Endothelial cell of umbilical vein (primary cell): ENCODE measurements around the gene LDLRAD4. TPM values are rescaled to one million over a fixed set of nuclear protein-coding genes. Genes with fewer than 3 reads are reported as not detected.

Experiments
- BruUV-seq: library from RNA; stranded (reverse); fragments of 400-500 nt; replicated peaks from 2 replicates; lab custom pipeline; 2021; lab: Mats Ljungman, UMichigan
- CTCF ChIA-PET: fragments of 300-600, 350-600 bp; sonication (Branson Sonifier 250); formaldehyde crosslinking; loops from one replicate; lab custom pipeline; 2021; ENCODE audit warnings: antibody characterized with exemption, inconsistent platforms; lab: Charles Lee
- POLR2A ChIA-PET: fragments of 300-600, 350-600 bp; sonication (Branson Sonifier 250); formaldehyde crosslinking; loops from one replicate; lab custom pipeline; 2021; ENCODE audit warnings: antibody characterized with exemption, inconsistent platforms; lab: Charles Lee
- DNase-seq: peaks from one replicate; pipeline ENCODE4 v3.0.0-alpha.2; 2011; ENCODE audit warnings: low read depth, low spot score
- FAIRE-seq: peaks from 2 replicates; lab custom pipeline; 2011; peaks lifted over from hg19 to GRCh38; lab: Jason Lieb, UNC
- H2AFZ ChIP-seq: 2 replicates; pipeline ENCODE4 v1.6.0; 2012; ENCODE audit warnings: low read depth, low read length, control low read depth, inconsistent platforms
- H3K27ac ChIP-seq: 2 replicates; pipeline ENCODE4 v1.5.1; 2011; ENCODE audit warnings: low read depth, mild to moderate bottlenecking, control low read depth, low read length, moderate library complexity; ENCODE audit not compliant: insufficient read depth
- H3K27me3 ChIP-seq, 2 experiments: 2 replicates each; pipeline versions ENCODE4 v1.6.0 to v1.6.1; 2011; ENCODE audit warnings: low read length in 2 of 2, mixed read lengths in 1 of 2; ENCODE audit not compliant: control insufficient read depth in 2 of 2, insufficient read depth in 2 of 2
- H3K36me3 ChIP-seq, 2 experiments: 2 replicates in 1 of 2; 3 replicates in 1 of 2; pipeline ENCODE4 v1.5.1; 2011; ENCODE audit warnings: low read length in 2 of 2, mild to moderate bottlenecking in 1 of 2, moderate library complexity in 1 of 2; ENCODE audit not compliant: control insufficient read depth in 2 of 2, insufficient read depth in 2 of 2; ENCODE audit errors: extremely low read depth in 1 of 2
- H3K4me1 ChIP-seq: 3 replicates; pipeline ENCODE4 v1.5.1; 2011; ENCODE audit warnings: mild to moderate bottlenecking, low read length; ENCODE audit not compliant: control insufficient read depth, insufficient read depth; ENCODE audit errors: extremely low read depth
- H3K4me2 ChIP-seq: 2 replicates; pipeline ENCODE4 v1.6.1; 2011; ENCODE audit warnings: low read length, control low read depth, mixed read lengths; ENCODE audit not compliant: insufficient read depth
- H3K4me3 ChIP-seq, 3 experiments: fragments of 200-600 bp in 1 of 3; sonication (generic), shearing (Covaris generic) in 1 of 3; replicated peaks in 1 of 3; 2 replicates each; pipeline ENCODE4 v1.5.1; 2011 to 2016; ENCODE audit warnings: control low read depth in 3 of 3, low read length in 3 of 3, mild to moderate bottlenecking in 2 of 3, inconsistent platforms in 1 of 3, low read depth in 1 of 3, moderate library complexity in 1 of 3; ENCODE audit not compliant: insufficient read depth in 1 of 3
- H3K79me2 ChIP-seq: 2 replicates; pipeline ENCODE4 v1.6.0; 2012; ENCODE audit warnings: low read length, inconsistent platforms; ENCODE audit not compliant: control insufficient read depth, insufficient read depth
- H3K9ac ChIP-seq: replicated peaks from 2 replicates; pipeline ENCODE3; 2011; ENCODE audit warnings: low read length, control low read depth; ENCODE audit not compliant: insufficient read depth; ENCODE audit errors: extremely low read depth
- H3K9me1 ChIP-seq: replicated peaks from 3 replicates; pipeline ENCODE4 v1.6.0; 2011; ENCODE audit warnings: mild to moderate bottlenecking, low read length; ENCODE audit not compliant: control insufficient read depth, insufficient read depth; ENCODE audit errors: extremely low read depth
- H3K9me3 ChIP-seq: replicated peaks from 2 replicates; pipeline ENCODE4 v1.5.1; 2012; ENCODE audit warnings: low read length, inconsistent platforms; ENCODE audit not compliant: control insufficient read depth, insufficient read depth
- H4K20me1 ChIP-seq: replicated peaks from 2 replicates; pipeline ENCODE3; 2011; ENCODE audit warnings: mild to moderate bottlenecking, low read length; ENCODE audit not compliant: control insufficient read depth, insufficient read depth; ENCODE audit errors: extremely low read depth
- EZH2 ChIP-seq: IDR thresholded peaks from 2 replicates; pipeline ENCODE4 v1.6.1; 2012; ENCODE audit warnings: borderline replicate concordance, low read depth, mild to moderate bottlenecking, moderate library complexity, low read length, inconsistent platforms; ENCODE audit not compliant: severe bottlenecking
- GATA2 ChIP-seq: IDR thresholded peaks from 2 replicates; pipeline ENCODE4 v1.7.0; 2011; ENCODE audit warnings: low read depth, mild to moderate bottlenecking, moderate library complexity, mixed read lengths, low read length; ENCODE audit not compliant: insufficient read length, insufficient read depth
- JUN ChIP-seq: IDR thresholded peaks from 2 replicates; pipeline ENCODE4 v1.6.1; 2011; ENCODE audit warnings: borderline replicate concordance, low read depth; ENCODE audit not compliant: insufficient read length, insufficient read depth
- MYC ChIP-seq: IDR thresholded peaks from one replicate; pipeline ENCODE4 v1.6.1; 2011; ENCODE audit warnings: mild to moderate bottlenecking, low read depth, low read length
- POLR2A ChIP-seq: IDR thresholded peaks from 2 replicates; pipeline ENCODE4 v1.6.1; 2012; ENCODE audit warnings: low read depth, mild to moderate bottlenecking, control low read depth, low read length
- POLR2AphosphoS5 ChIP-seq: IDR thresholded peaks from 2 replicates; pipeline ENCODE4 v1.6.1; 2012; ENCODE audit warnings: low read depth, mild to moderate bottlenecking, control low read depth, low read length, moderate library complexity; ENCODE audit not compliant: insufficient read depth
- dilution Hi-C: fragments of 300-500 bp; cut with MboI; formaldehyde crosslinking; loops from one replicate; pipeline ENCODE4 v1.15.0; 2019; ENCODE audit warnings: low sequenced_read_pairs; ENCODE audit not compliant: extremely low pct_ligation_motif_present
- intact Hi-C: fragments of 100-400 bp; cut with micrococcal nuclease; formaldehyde crosslinking; loops from one replicate; pipeline ENCODE4 v1.10.0; 2022
- polyA plus RNA-seq, 4 experiments: library from polyadenylated mRNA; depleted of rRNA in 3 of 4; stranded (reverse) in 3 of 4; unstranded in 1 of 4; fragments of >200 nt; gene quantifications; 2 replicates each; pipeline versions ENCODE4 v1.2.1 to v1.2.3, GENCODE V29; 2011 to 2012; ENCODE audit warnings: missing spikeins in 1 of 4
- total RNA-seq: library from RNA; stranded (reverse); gene quantifications from 2 replicates; pipeline ENCODE4 v1.2.3, GENCODE V29; 2021
- TF ChIP-seq, protein P1 (sequence below), 2 donors: IDR thresholded peaks; 1 replicate in 1 of 2; 2 replicates in 1 of 2; pipeline ENCODE4 v1.5.1; 2011; ENCODE audit warnings: low read length in 2 of 2, mild to moderate bottlenecking in 2 of 2, moderate library complexity in 2 of 2, control low read depth in 1 of 2, inconsistent platforms in 1 of 2, low read depth in 1 of 2; ENCODE audit not compliant: insufficient read depth in 1 of 2; ENCODE audit errors: extremely low read depth in 1 of 2
- TF ChIP-seq, protein P2 (sequence below): IDR thresholded peaks from 2 replicates; pipeline ENCODE4 v1.6.1; 2011; ENCODE audit not compliant: insufficient read depth, insufficient read length

LDLRAD4 gene
- total and polyA plus RNA-seq, 2 donors (not counting 3 experiments of a cell fraction or from before 2014, with no cell fraction given), result 5.2 to 6.5 TPM

DNA sequence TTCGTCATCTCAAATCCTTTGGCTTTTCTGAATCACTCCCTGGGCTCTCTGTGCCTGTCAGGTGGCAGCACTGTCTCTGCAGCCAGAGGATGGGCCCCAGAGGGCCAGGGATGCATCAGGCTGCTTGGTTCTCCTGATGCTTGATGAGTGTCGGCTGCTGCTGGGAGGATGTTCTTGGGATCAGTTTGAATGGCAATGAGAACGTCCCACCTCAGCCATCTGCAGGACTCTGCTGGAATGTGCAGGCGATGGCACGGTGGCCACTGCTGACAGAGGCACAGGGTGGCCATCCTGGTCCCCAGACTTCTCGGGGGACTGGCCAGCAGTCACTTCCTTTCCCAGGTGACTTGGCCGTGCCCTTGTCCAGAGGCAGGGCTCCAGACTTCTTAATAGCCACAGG, 361.8 kb downstream of the LDLRAD4 start:
- TF ChIP-seq POLR2AphosphoS5 (no peak), EZH2 (no peak), GATA2 (no peak), POLR2A (no peak), MYC (no peak), JUN (no peak)
- TF ChIP-seq, protein P1, sequence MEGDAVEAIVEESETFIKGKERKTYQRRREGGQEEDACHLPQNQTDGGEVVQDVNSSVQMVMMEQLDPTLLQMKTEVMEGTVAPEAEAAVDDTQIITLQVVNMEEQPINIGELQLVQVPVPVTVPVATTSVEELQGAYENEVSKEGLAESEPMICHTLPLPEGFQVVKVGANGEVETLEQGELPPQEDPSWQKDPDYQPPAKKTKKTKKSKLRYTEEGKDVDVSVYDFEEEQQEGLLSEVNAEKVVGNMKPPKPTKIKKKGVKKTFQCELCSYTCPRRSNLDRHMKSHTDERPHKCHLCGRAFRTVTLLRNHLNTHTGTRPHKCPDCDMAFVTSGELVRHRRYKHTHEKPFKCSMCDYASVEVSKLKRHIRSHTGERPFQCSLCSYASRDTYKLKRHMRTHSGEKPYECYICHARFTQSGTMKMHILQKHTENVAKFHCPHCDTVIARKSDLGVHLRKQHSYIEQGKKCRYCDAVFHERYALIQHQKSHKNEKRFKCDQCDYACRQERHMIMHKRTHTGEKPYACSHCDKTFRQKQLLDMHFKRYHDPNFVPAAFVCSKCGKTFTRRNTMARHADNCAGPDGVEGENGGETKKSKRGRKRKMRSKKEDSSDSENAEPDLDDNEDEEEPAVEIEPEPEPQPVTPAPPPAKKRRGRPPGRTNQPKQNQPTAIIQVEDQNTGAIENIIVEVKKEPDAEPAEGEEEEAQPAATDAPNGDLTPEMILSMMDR (IDR thresholded peaks at IDR 0.05; ENCODE audit: extremely low read depth in 1 of 2, insufficient read depth in 1 of 2, low read depth in 1 of 2, low read length in 2 of 2), result no peak
- TF ChIP-seq, protein P2, sequence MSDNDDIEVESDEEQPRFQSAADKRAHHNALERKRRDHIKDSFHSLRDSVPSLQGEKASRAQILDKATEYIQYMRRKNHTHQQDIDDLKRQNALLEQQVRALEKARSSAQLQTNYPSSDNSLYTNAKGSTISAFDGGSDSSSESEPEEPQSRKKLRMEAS, result no peak
- Histone ChIP-seq H4K20me1 (no peaks in the 10 kb centered on the region), H3K9me1 (no peaks in the 10 kb centered on the region), H3K4me2 (no peak overlapping the region), H3K9ac (no peak overlapping the region), H3K4me1 (no peaks in the 10 kb centered on the region), H3K27me3 (peaks cover 4% of the 10 kb centered on the region in 2 experiments), H3K4me3 (no peak overlapping the region), H3K9me3 (no peaks in the 10 kb centered on the region), H3K36me3 (no peaks in the 10 kb centered on the region), H3K27ac (no peak overlapping the region), H3K79me2 (no peaks in the 10 kb centered on the region), H2AFZ (no peak overlapping the region)
- POLR2A ChIA-PET, result no interaction called here
- no peak for DNase-seq
- no peak for FAIRE-seq
- no TSS peak for BruUV-seq
- CTCF ChIA-PET, result no interaction called here
- intact Hi-C loops (no loop called here), dilution Hi-C loops (no loop called here)
